K562 (cell line): ENCODE data around the gene LMAN2L. TPM values are rescaled to one million over a fixed set of nuclear protein-coding genes. Genes with fewer than 3 reads are reported as not detected.

Experiments used
- ATAC-seq: fragments of 200-7000 bp; cut with Tn5 transposase; 3 replicates; pipeline ENCODE4 v1.9.1; 2020; ENCODE audit warnings: moderate library complexity
- BruUV-seq: library from RNA; stranded (reverse); fragments of 400-500 nt; replicated peaks from 2 replicates; lab custom pipeline; 2021; lab: Mats Ljungman, UMichigan
- CTCF ChIA-PET: fragments of 300-600 bp; formaldehyde crosslinking; extraction: SDS; loops from one replicate; lab custom pipeline; 2021; ENCODE audit warnings: low intra/inter-chr PET ratio; lab: Yijun Ruan, JAX
- POLR2A ChIA-PET: fragments of 300-600, 350-650 bp; sonication (Branson Sonifier 250); formaldehyde crosslinking; extraction: SDS; loops from one replicate; lab custom pipeline; 2021; ENCODE audit warnings: antibody characterized with exemption, inconsistent platforms; lab: Yijun Ruan, JAX
- DNase-seq, 4 experiments: peaks; one replicate each; pipeline versions ENCODE4 v3.0.0 to v3.0.0-alpha.2; 2011 to 2018; ENCODE audit warnings: low spot score in 3 of 4, mixed read lengths in 3 of 4; ENCODE audit errors: extremely low read depth in 1 of 4
- FAIRE-seq: peaks from 2 replicates; lab custom pipeline; 2011; peaks lifted over from hg19 to GRCh38; lab: Jason Lieb, UNC
- H2AFZ ChIP-seq: 2 replicates; pipeline ENCODE4 v1.6.0; 2011; ENCODE audit warnings: low read depth, low read length, control low read depth, inconsistent platforms
- H3K27ac ChIP-seq: fragments of 200-600 bp; 3 replicates; pipeline ENCODE4 v1.8.0; 2011; ENCODE audit warnings: low read depth, mild to moderate bottlenecking, control low read depth, inconsistent platforms, low read length, moderate library complexity, mixed read lengths; ENCODE audit errors: extremely low read depth
- H3K27me3 ChIP-seq, 2 experiments: fragments of 300-600 bp in 1 of 2; 2 replicates in 1 of 2; 3 replicates in 1 of 2; pipeline versions ENCODE4 v1.6.0 to v1.8.0; 2011; ENCODE audit warnings: inconsistent platforms in 2 of 2, low read length in 2 of 2, mild to moderate bottlenecking in 1 of 2, mixed read lengths in 1 of 2, moderate library complexity in 1 of 2; ENCODE audit not compliant: control insufficient read depth in 2 of 2, insufficient read depth in 2 of 2
- H3K36me3 ChIP-seq: fragments of 300-600 bp; 3 replicates; pipeline ENCODE4 v1.8.0; 2011; ENCODE audit warnings: mild to moderate bottlenecking, low read length, inconsistent platforms; ENCODE audit not compliant: control insufficient read depth, insufficient read depth
- H3K4me1 ChIP-seq, 2 experiments: fragments of 200-600 bp in 1 of 2; replicated peaks in 1 of 2; 2 replicates in 1 of 2; 3 replicates in 1 of 2; pipeline versions ENCODE4 v1.5.1 to v1.8.0; 2011; ENCODE audit warnings: inconsistent platforms in 2 of 2, low read length in 2 of 2, mild to moderate bottlenecking in 1 of 2, mixed read lengths in 1 of 2, moderate library complexity in 1 of 2; ENCODE audit not compliant: control insufficient read depth in 2 of 2, insufficient read depth in 2 of 2
- H3K4me2 ChIP-seq: 2 replicates; pipeline ENCODE4 v1.6.1; 2011; ENCODE audit warnings: low read length, control low read depth, inconsistent platforms, mixed read lengths; ENCODE audit not compliant: insufficient read depth
- H3K4me3 ChIP-seq: fragments of 200-600 bp; sonication (generic), shearing (Covaris generic); 2 replicates; pipeline ENCODE4 v1.5.1; 2016; ENCODE audit warnings: control low read depth, inconsistent platforms
- H3K79me2 ChIP-seq: fragments of 200-600 bp; 3 replicates; pipeline ENCODE4 v1.8.0; 2011; ENCODE audit warnings: low read length, inconsistent platforms; ENCODE audit not compliant: control insufficient read depth, insufficient read depth
- H3K9ac ChIP-seq, 2 experiments: 2 replicates each; pipeline versions ENCODE4 v1.6.0 to v1.6.1; 2011; ENCODE audit warnings: low read depth in 2 of 2, low read length in 2 of 2, control low read depth in 1 of 2, inconsistent platforms in 1 of 2, mild to moderate bottlenecking in 1 of 2, mixed read lengths in 1 of 2; ENCODE audit not compliant: insufficient read depth in 1 of 2
- H3K9me1 ChIP-seq: one replicate; pipeline ENCODE4 v1.6.0; 2011; ENCODE audit warnings: inconsistent platforms, mild to moderate bottlenecking, low read length, moderate library complexity; ENCODE audit not compliant: control insufficient read depth, insufficient read depth
- H3K9me3 ChIP-seq: replicated peaks from 2 replicates; pipeline ENCODE4 v1.5.1; 2011; ENCODE audit warnings: low read depth, low read length, inconsistent platforms; ENCODE audit not compliant: control insufficient read depth, insufficient read depth
- H4K20me1 ChIP-seq: replicated peaks from 2 replicates; pipeline ENCODE4 v1.6.1; 2011; ENCODE audit warnings: low read length, inconsistent platforms, mixed read lengths; ENCODE audit not compliant: control insufficient read depth, insufficient read depth
- ERF ChIP-seq: fragments of 450-650 bp; formaldehyde crosslinking; IDR thresholded peaks from 2 replicates; pipeline ENCODE4 v1.4.0; 2020; ENCODE audit warnings: mild to moderate bottlenecking, mixed read lengths
- FOXO4 ChIP-seq: fragments of 450-650 bp; formaldehyde crosslinking; IDR thresholded peaks from 2 replicates; pipeline ENCODE4 v1.4.0; 2020; ENCODE audit warnings: mild to moderate bottlenecking, moderate library complexity
- HDAC1 ChIP-seq, 2 experiments: fragments of 450-650 bp; IDR thresholded peaks; 2 replicates each; pipeline ENCODE4 v1.6.1; 2016 to 2017; ENCODE audit warnings: inconsistent platforms in 1 of 2, mild to moderate bottlenecking in 1 of 2, moderate library complexity in 1 of 2
- JUN ChIP-seq, 2 experiments: sonication (generic) in 1 of 2; formaldehyde crosslinking in 1 of 2; IDR thresholded peaks; 2 replicates each; pipeline versions ENCODE4 v1.6.1 to v1.8.0; 2012 to 2022; ENCODE audit warnings: borderline replicate concordance in 2 of 2, mild to moderate bottlenecking in 2 of 2, improper control_type of control experiment in 1 of 2, low read depth in 1 of 2, low read length in 1 of 2, missing genetic modification reagents in 1 of 2
- MCM7 ChIP-seq, 2 experiments: fragments of 450-650 bp; IDR thresholded peaks; 2 replicates each; pipeline ENCODE4 v1.6.1; 2016 to 2018
- MYBL2 ChIP-seq, 2 experiments: fragments of 450-650 bp in 1 of 2; sonication (generic) in 1 of 2; formaldehyde crosslinking in 1 of 2; IDR thresholded peaks; 2 replicates each; pipeline versions ENCODE4 v1.6.1 to v1.8.1; 2017 to 2022; ENCODE audit warnings: borderline replicate concordance in 1 of 2, inconsistent platforms in 1 of 2, low read depth in 1 of 2, mild to moderate bottlenecking in 1 of 2, missing genetic modification reagents in 1 of 2, moderate library complexity in 1 of 2
- ZNF318 ChIP-seq, 2 experiments: fragments of 450-650 bp; IDR thresholded peaks; 2 replicates each; pipeline ENCODE4 v1.6.1; 2016; ENCODE audit warnings: mild to moderate bottlenecking in 2 of 2, borderline replicate concordance in 1 of 2, low read depth in 1 of 2, moderate library complexity in 1 of 2
- WGBS: fragments of 100-300 bp; shearing (Covaris generic); methylation state at CpG from one replicate; pipeline ENCODE4 v1.1.6; 2016; ENCODE audit warnings: low coverage, mixed read lengths; ENCODE audit not compliant: insufficient coverage; ENCODE audit errors: missing lambda C conversion rate; 5-methylcytosine and 5-hydroxymethylcytosine counted together
- in situ Hi-C: fragments of 300-500 bp; cut with MboI; formaldehyde crosslinking; loops from 4 replicates; pipeline ENCODE4 v1.15.0; 2018; ENCODE audit warnings: inconsistent platforms, mixed read lengths
- intact Hi-C: fragments of 100-400 bp; cut with micrococcal nuclease; formaldehyde crosslinking; loops from 2 replicates; pipeline ENCODE4 v1.14.2; 2022
- polyA plus RNA-seq, 8 experiments: library from polyadenylated mRNA; depleted of rRNA in 4 of 8; stranded (reverse) in 5 of 8; unstranded in 3 of 8; fragments of >200 nt; fragmentation: Nextera tagmentation in 2 of 8; fragmentation: Illumina TruSeq in 1 of 8; extraction: Ambion mirVana in 2 of 8; extraction: Trizol in 1 of 8; gene quantifications; 2 replicates each; pipeline versions ENCODE4 v1.2.1 to v1.2.3, GENCODE V29; 2011 to 2014; ENCODE audit warnings: inconsistent platforms in 1 of 8, missing spikeins in 1 of 8
- total RNA-seq, 7 experiments: library from RNA; depleted of rRNA in 6 of 7; stranded (reverse); fragments of >200 nt in 6 of 7; fragmentation: Illumina TruSeq in 2 of 7; extraction: Trizol in 2 of 7; gene quantifications; 2 replicates each; pipeline versions ENCODE4 v1.2.1 to v1.2.3, GENCODE V29; 2011 to 2021; ENCODE audit warnings: low replicate concordance in 1 of 7
- TF ChIP-seq, protein P1 (sequence below): fragments of 250-450 bp; sonication (Bioruptor Pico); IDR thresholded peaks from 2 replicates; pipeline ENCODE4 v1.8.0; 2022; ENCODE audit warnings: moderate library complexity, mild to moderate bottlenecking, inconsistent platforms

LMAN2L gene
- total and polyA plus RNA-seq, 9 of the 15 experiments (the other 6 are each of a cell fraction or from before 2014, with no cell fraction given): 7.2 to 37.7 (median 12.5) TPM

- no peak for TF ChIP-seq JUN (IDR thresholded peaks at IDR 0.05; ENCODE audit: borderline replicate concordance, low read depth, low read length)
- TF ChIP-seq JUN (CRISPR knock-in tag; IDR thresholded peaks at IDR 0.05; ENCODE audit: borderline replicate concordance): no peak
- TF ChIP-seq, protein P1, sequence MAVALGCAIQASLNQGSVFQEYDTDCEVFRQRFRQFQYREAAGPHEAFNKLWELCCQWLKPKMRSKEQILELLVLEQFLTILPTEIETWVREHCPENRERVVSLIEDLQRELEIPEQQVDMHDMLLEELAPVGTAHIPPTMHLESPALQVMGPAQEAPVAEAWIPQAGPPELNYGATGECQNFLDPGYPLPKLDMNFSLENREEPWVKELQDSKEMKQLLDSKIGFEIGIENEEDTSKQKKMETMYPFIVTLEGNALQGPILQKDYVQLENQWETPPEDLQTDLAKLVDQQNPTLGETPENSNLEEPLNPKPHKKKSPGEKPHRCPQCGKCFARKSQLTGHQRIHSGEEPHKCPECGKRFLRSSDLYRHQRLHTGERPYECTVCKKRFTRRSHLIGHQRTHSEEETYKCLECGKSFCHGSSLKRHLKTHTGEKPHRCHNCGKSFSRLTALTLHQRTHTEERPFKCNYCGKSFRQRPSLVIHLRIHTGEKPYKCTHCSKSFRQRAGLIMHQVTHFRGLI (CRISPR knock-in tag): no peak
- TF ChIP-seq ERF (CRISPR knock-in tag): no peak
These were observed 2.0 kb downstream of the LMAN2L start (continued) for GRCh38 chr2:96737831-96738230.

GRCh38 chr2:96737251-96737650 lies 2.6 kb downstream of the LMAN2L start:
- in situ Hi-C loops: no loop called here
- DNase-seq: no peak
- no peak for ATAC-seq
- no peak for FAIRE-seq
- H3K4me2 ChIP-seq: no peak overlapping the region
- no peak overlapping the region for H3K4me3 ChIP-seq
- no TSS peak for BruUV-seq
- intact Hi-C loops: no loop called here
- POLR2A ChIA-PET: no interaction called here
- no peaks in the 10 kb centered on the region for H4K20me1 ChIP-seq
- CTCF ChIA-PET: no interaction called here
- no peaks in the 10 kb centered on the region for H3K27me3 ChIP-seq
- H3K9ac ChIP-seq: no peak overlapping the region
- 46% methylated on average over 2 of the region's 2 CpGs for WGBS
- H2AFZ ChIP-seq: no peak overlapping the region
- peaks cover 41% of the 10 kb centered on the region; the same call in 2 of the 3 replicates for H3K36me3 ChIP-seq
- no peaks in the 10 kb centered on the region for H3K9me3 ChIP-seq
- peaks cover 16% of the 10 kb centered on the region; the same call in 2 of the 3 replicates for H3K79me2 ChIP-seq
- no peak overlapping the region for H3K27ac ChIP-seq
- peaks cover 9 to 11% of the 10 kb centered on the region in 2 experiments; a peak in 4 of 5 replicates for H3K4me1 ChIP-seq
- H3K9me1 ChIP-seq: no peaks in the 10 kb centered on the region
- no peak for TF ChIP-seq HDAC1 (IDR thresholded peaks at IDR 0.05)
- no peak for TF ChIP-seq MCM7 (IDR thresholded peaks at IDR 0.05)
- TF ChIP-seq FOXO4 (CRISPR knock-in tag): no peak
- no peak for TF ChIP-seq ZNF318 (IDR thresholded peaks at IDR 0.05; ENCODE audit: borderline replicate concordance in 1 of 2, low read depth in 1 of 2)
- TF ChIP-seq MYBL2 (IDR thresholded peaks at IDR 0.05; ENCODE audit: low read depth): no peak
- TF ChIP-seq MYBL2 (CRISPR knock-in tag; IDR thresholded peaks at IDR 0.05; ENCODE audit: borderline replicate concordance): no peak
